ENCODE measurements around the gene RAB24.

Gene RAB24

GRCh38 chr5:177311723-177312648 lies 8.5 kb upstream of the RAB24 start, which contains the start of gene MXD3:
Gene MXD3, minus strand, starts transcription at chr5:177311898. Its CDS starts 68 bp downstream, at chr5:177311830.
- no peak for TF ChIP-seq CTCF (IDR thresholded peaks at IDR 0.05)

GRCh38 chr5:177311392-177311722 lies 7.8 kb upstream of the RAB24 start:
- no peak for TF ChIP-seq CTCF (IDR thresholded peaks at IDR 0.05)

GRCh38 chr5:177310757-177311391 lies 7.4 kb upstream of the RAB24 start:
- TF ChIP-seq CTCF (IDR thresholded peaks at IDR 0.05) = no peak

GRCh38 chr5:177310332-177310731 lies 6.8 kb upstream of the RAB24 start:
- TF ChIP-seq CTCF (IDR thresholded peaks at IDR 0.05) = no peak

- TF ChIP-seq CTCF (IDR thresholded peaks at IDR 0.05) = peak; percentile 91
These were observed 6.1 kb upstream of the RAB24 start for GRCh38 chr5:177309351-177310191.

GRCh38 chr5:177308740-177309139 lies 5.2 kb upstream of the RAB24 start:
- TF ChIP-seq CTCF (IDR thresholded peaks at IDR 0.05) = no peak
